HG02610 (cell line): ENCODE data around the gene BRDT.

ENCODE experiments used
- ATAC-seq: cut with Tn5 transposase; IDR thresholded peaks from one replicate; pipeline ENCODE4 v1.9.1; 2021; ENCODE audit warnings: mild to moderate bottlenecking, moderate library complexity; ENCODE audit not compliant: unreplicated experiment

BRDT gene

DNA sequence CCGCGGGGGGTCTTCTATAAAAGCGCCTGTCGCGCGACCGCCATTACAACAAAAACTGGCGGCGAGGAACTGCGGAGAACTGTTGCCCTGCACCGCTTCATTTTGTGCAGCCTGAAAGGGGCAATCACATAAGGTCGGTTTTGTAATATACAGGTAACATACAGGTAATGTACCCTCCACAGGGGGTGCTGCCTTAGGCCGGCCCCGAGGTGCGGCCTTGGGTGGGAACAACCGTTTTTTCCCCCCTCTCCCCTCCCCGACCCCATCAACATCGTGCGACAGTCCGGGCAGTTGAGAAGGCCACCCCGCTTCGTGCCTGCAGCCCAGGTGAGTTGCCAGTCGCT is at the start of gene BRDT:
Gene BRDT, plus strand, starts transcription at position 46 of the 344 bp plus-strand sequence. CDS start 13,354 bp downstream, outside the sequence.
- no peak for ATAC-seq

DNA sequence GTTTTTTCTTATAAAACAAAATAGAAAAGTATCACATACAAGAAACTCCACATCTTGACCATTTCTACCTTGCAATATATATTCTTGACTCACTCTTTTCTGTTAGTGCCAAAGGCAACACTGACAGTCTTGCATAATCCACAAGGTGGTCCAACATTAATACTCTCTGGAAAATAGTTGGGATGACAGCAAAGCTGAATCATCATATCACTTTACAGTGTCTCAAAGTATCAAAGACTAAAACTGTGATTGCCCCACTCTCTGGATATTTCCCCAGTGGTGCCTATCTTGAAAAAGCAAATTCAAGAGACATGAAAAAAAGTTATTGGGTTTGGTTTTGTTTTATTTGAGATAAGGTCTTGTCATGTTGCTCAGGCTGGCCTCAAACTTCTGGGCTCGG is 48.6 kb upstream of the BRDT start:
- no peak for ATAC-seq

DNA sequence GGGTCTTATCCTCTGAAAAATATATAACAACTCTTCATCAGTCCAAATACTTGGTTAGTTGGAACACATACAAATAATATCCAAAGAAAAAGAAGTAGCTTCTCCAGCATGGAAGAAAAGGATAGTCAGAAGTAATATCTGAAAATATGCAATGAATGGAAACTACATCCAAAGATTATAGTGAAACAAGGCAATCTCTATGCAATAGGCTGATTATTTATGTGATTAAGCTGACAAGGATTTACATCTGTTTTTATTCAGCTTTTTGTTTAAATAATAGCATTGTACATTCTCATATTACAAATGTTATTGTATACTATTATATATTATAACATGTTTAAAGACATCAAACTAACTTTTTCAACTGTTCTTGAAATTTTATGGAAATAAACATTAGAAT is 48.0 kb upstream of the BRDT start:
- no peak for ATAC-seq

DNA sequence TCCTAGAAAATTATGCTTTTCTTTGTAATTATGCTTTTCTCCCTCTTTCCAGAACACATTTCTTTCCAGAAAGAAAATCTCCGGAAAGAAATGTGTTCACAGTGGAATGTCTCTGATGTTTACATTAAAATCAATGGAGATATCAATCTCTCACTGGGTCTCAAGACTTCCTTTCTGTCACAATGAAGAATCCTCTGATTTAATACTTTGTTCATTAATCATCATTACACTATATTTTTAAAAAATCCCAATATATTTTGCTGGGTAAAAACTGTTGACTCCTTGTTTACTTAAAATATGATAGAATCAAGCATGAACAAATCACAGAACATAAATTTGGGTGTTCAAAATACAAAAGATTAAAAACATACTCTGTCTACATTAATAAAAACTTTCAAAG is 36.9 kb upstream of the BRDT start:
- ATAC-seq, result no peak

DNA sequence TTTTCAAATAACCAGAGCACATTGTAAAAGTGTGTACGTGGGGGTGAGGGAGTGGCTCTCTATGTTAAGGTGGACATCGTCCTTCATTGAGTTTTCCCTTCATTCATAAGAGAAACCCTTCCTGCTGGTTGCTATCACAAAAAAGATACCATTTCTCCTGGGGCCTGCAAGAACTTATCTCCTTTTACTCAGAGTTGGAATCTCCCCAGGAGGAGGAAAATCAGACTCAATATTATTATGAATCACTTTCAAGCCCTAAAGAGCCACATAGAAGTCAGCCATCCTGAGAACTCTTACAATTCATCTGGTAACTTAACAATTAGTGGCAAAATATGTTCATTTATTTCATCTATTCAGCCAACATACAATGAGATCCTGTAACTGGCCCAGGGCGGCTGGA is 36.2 kb upstream of the BRDT start:
- ATAC-seq, result no peak

DNA sequence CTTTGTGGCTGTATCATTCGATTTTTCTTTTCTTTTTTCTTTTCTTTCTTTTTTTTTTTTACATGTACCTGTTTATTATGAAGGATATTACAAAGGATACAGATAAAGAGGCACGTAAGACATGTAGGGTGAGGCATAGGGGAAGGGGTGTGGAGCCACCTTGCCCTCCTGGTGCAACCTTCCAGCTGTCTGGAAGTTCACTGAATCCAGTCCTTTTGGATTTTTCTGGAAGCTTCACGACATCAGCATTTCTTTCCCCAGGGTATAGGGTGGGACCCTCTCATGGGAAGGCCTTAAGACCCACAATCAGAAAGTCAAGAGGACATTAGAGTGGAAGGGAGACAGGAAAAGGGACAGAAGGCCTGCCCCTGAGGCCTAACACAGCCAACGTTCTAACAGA is 33.2 kb upstream of the BRDT start:
- ATAC-seq, result no peak

DNA sequence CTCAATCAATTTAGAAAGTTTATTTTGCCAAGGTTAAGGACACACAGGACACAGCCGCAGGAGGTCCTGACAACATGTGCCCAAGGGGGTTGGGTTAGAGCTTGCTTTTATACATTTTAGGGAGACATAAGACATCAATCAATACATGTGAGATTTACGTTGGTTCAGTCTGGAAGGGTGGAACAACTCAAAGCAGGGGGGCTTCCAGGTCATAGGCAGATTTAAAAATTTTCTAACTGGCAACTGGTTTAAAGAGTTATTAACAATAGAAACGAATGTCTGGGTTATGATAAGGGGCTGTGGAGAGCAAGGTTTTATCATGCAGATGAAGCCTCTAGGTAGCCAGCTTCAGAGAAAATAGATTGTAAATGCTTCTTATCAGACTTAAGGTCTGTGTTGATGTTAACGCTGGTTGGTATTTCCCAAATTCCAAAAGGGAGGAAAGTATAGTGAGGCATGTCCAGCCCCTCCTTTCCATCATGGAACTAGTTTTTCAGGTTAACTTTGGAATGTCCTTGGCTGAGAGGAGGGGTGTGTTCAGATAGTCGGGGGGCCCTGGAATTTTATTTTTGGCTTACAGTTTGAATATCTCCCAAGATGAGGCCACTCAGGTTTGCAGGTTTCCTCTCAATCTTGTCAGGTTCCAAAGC is 32.3 kb upstream of the BRDT start:
- no peak for ATAC-seq

DNA sequence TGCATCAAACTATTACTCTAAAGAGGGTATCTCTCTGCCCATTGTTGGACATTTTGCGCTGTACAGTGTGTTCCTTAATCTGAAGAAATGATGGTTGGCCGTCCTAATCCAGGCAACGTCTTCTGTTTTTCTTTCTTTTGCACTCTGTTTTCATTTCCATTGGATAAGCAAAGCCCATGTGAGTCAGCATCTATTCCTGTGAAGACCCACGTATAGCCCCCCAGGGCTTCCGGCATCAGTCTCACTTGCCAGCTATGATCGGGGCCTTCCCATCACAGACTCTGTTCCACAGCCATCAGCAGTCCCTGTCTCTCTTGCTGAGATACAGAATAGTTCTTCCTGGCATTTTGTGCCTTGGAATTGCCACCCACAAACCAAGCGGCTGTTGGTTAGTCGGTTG is 29.2 kb upstream of the BRDT start:
- no peak for ATAC-seq

DNA sequence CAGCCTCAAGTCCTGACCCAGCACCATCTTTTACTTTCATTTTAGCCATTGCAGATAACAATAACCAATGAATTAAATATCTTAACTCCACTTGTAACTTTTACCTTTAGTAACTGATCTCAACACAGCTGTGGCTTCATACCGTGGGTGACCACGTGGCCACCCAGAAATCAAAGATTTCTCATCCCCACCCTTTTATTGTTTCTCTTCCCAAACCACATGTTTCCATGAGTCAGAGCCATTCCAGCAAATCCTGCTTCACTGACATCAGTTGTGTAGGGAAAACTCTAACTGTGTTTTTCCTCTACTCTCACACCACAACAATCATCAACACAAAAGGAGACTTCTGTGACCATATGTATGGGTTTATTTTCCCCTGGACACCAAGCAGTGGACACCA is 25.1 kb upstream of the BRDT start:
- no peak for ATAC-seq

DNA sequence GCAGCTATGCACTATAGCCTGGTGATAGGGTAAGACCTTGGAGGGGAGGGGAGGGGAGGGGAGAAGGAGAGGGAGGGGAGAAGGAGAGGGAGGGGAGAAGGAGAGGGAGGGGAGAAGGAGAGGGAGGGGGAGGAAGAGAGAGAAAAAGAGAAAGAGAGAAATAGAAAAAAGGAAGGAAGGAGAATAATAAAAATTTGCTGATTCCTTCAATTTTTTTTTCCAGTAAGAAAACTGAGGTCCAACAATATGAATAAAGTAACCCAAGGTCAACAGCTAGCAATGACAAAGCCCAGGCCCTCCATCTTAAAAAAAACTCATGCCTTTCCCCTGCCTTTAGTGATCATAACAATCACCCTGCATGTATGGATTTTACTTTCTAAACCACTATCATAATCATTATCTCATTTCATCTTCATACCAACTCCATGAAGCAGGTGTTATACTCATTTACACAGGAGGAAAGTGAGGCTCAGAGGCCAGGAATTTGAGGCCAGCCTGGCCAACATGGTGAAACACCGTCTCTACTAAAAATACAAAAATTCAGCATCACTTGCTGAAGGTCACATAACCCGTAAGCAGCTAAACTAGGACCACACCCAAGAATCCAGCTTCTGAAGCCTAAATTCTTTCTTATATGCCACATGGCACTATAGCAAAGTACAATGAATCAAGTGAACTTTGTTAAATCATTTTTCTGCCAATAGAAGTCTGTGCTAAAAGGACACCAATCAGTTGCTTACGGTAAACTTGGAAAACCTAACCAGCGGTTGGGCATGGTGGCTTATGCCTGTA is 23.4 kb upstream of the BRDT start:
- ATAC-seq, result no peak

DNA sequence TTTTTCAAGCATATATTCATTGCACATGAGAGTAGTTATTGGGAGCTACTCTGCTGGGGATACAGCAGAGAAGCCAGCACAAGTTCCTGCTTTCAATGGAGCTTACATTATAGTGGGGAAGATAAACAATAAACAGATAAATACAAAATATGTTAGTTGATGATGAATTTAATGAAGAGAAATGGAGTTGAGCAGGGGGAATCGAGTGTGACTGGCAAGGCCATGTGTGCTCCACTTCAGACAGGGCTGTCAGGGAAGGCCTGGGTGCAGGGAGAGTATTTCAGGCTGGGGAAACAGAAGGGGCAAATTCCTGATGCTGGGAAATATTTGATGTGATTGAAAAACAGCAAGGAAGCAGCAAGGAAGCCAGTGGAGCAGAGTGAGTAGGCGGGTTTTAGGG is 21.2 kb upstream of the BRDT start:
- ATAC-seq, result no peak

DNA sequence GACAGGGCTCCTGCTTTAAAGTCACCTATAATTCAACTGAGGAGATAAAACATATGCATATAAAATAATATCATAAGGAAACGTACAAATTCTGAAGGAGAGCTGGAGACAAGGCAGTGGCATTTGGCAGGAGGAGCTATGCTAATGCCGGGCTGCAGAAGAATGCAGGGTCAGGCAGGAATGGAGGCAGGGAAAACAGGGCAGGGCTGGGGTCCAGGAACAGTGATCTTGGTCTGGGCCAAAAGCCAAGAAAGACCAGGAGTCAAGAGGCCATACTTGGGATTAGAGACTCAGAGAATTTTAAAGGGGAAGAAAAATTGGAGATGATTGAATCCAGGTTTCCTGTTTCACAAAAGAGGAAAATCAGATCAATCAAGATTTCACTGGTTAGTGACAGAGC is 20.0 kb upstream of the BRDT start:
- ATAC-seq, result no peak

DNA sequence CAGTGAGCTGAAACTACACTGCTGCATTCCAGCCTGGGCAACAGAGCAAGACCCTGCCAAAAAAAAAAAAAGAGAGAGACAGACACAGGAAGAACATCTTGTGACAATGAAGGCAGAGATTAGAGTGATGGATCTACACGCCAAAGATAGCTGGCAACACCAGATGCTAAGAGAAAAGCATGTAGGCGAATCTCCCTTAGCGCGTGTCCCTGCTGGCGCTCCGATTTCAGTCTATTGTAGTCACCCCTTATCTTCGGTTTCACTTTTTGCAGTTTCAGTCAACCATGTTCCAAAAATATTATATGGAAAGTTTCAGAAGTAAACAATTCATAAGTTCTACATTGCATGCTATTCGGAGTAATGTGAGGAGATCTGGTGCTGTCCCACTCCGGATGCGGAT is 11.6 kb upstream of the BRDT start:
- no peak for ATAC-seq

DNA sequence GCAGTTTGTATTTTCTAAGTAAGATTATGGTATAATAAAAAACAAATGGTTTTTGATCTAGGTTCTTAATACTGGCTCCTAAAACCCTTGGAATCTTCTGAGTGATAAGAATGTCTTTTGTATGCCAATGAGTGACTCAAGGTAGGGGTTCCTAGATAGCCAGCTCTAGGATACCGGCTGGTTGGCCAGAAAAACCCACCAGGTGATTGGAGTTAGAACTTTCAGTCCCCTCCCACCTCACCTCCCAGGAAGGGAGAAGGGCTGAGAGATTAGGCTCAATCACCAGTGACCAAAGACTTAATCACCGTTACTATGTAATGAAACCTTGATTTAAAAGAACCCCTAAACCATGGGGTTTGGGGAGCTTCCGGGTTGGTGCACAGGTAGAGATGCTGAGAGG is 8.7 kb upstream of the BRDT start:
- no peak for ATAC-seq

DNA sequence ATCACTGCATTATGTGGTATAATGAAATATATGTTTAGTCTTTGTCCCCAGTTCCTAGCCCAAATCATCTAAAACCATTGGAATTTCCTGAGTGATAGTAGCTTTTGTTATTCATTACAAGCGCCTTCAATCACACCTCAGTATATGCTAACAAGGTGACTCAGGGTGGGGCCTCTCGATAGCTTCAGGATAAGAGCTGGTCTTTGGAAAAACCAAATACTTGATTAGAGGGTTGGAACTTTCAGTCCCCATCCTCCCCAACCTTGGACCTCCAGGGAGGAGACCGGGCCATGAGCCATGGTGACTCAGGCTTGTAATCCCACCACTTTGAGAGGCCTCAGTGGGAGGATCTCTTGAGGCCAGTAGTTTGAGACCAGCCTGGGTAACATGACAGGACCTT is 5.1 kb upstream of the BRDT start:
- ATAC-seq, result no peak

DNA sequence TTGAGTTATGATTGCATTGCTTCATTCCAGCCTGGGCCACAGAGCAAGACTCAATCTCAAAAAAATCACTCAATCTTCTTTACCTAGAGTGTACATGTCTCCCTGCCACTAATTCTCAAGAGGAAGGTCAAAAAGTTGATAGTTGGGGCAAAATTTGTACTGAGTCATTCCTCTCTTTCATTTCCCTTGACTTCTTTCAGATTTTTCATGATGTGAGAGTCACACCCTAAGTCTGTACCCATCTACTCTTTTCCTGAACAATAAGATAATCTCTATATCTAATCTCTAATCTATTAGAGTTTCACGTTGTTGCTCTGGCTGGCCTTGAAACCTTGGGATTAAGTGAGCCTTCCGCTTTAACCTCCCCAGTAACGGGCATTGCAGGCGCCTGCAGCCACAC is 1.1 kb upstream of the BRDT start:
- no peak for ATAC-seq

DNA sequence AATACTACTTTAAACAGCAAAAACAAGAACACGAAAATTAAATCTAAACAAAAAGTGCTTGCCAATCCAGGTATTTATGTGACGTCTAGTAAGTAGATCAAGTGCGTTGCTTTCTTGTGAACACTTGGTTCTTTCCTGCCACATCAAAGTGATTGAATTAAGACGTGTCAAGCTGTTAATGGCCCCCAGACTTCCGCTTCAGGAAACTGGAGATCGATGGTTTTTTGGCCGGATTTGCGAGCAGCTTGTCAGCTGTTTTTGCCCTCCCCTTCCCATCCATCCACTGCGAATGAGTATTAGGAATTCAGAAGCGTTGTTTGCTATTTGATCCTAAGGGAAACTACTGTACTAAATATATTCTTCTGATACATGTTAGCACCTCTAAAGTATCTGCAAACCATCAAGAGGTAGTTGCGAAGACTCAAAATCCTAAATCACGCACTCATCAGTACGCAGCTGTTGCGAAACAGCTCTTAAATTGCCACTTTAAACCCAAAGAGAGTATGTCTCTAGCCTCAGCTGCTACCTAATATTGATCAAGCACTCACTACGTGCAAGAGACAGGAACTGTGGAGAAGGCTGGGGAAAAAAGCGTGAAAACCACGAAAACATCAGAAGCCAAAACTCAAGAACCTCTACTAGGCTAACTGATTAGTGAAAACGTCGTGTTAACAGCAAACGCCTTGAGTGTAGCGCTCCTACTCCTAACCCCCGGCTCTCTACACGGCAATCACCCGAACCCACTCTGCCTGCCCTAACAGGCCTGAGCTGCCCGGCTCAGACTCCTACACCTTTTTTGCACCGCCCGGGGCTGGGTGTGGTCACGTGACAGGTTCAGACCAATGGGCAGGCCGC is 473 bp upstream of the BRDT start:
- ATAC-seq, result no peak

DNA sequence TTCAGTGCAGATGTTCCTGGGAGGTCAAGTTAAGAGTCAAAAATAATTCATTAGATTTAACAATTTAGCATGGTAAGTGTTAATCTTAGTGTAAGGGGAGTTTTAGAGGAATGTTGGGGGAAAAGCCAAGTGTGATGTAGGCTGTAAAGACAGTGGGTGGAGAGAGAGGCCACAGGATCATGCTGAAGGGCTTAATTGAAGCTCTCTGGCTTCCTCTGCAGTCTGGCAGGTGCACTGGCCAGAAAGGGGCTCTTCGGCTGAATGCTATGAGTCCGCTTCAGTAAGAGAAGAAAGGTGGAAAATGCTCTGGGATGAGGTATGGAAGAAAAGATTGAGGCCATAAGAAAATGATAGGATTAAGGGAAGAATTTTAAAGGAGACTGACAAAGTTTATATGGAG is 3.0 kb downstream of the BRDT start:
- no peak for ATAC-seq

DNA sequence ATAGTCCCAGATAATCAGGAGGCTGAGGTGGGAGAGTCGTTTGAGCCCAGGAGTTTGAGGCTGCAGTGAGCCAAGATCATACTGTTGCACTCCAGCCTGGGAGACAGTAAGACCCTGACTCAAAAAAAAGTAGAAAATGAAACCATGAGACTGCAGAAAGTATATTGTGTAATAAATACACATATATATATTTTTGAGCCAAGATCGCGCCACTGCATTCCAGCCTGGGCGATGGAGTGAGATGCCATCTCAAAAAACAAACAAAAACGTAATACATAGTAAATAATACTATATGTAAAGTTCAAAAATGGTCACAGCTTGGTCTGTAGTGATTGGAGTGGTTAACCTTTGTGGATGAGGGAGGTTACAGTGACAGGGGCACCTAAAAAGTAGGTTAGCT is 9.7 kb downstream of the BRDT start:
- no peak for ATAC-seq

DNA sequence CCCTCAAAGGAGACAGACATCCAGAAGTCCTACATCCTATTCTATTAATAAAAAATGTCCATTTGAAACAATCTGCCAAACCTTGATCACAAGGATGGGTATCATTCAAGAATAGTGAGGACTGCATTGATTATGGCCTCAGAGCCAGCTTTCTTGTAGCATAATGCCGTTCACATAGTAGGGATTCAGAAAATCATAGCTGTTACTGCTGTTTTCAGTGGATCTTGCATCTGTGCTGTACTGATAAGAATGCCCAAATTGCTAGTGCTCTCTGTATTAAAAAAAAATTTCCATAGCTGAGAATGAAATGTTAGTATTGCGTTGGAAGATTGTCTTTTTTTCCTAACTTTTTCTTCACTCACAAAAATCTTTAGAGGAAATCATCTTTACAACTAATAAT is 19.1 kb downstream of the BRDT start:
- no peak for ATAC-seq

DNA sequence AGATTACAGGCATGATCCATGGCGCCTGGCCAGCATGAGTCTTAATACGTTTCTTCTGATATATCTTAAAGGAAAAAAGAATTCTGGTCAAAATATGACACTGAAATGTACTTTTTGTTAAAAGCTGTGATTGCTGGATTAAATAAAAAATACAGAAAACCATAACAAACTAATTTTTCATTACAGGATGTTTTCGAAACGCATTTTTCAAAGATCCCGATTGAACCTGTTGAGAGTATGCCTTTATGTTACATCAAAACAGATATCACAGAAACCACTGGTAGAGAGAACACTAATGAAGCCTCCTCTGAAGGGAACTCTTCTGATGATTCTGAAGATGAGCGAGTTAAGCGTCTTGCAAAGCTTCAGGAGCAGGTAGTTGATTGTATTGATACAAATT is 30.2 kb downstream of the BRDT start:
- ATAC-seq, result no peak

DNA sequence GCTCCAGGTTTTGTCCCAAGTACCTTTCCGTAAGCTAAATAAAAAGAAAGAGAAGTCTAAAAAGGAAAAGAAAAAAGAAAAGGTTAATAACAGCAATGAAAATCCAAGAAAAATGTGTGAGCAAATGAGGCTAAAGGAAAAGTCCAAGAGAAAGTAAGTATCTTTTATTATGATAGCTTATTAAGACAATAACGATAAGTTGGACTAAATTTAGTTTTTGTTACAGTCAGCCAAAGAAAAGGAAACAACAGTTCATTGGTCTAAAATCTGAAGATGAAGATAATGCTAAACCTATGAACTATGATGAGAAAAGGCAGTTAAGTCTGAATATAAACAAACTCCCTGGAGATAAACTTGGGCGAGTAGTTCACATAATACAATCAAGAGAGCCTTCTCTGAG is 31.5 kb downstream of the BRDT start:
- ATAC-seq, result no peak
